Adipocyte (in vitro differentiated cells): Measurements from ENCODE around the gene DNAJC12.
A peak's percentile ranks its signal among the peaks of the same experiment; 100 is the strongest.
"Not testable (repeated sequence)": the region's sequence is repeated elsewhere in the genome, so short reads cannot be mapped to it uniquely, and the experiment has no call there.

Source experiments
- DNase-seq: peaks from one replicate; pipeline ENCODE4 v3.0.0-alpha.2; 2015; ENCODE audit warnings: low read depth
- H3K27me3 ChIP-seq: replicated peaks from 2 replicates; pipeline ENCODE4 v1.7.0; 2013; ENCODE audit warnings: mild to moderate bottlenecking, low read length, moderate library complexity; ENCODE audit not compliant: control insufficient read depth, insufficient read depth
- H3K36me3 ChIP-seq: 2 replicates; pipeline ENCODE4 v1.7.0; 2013; ENCODE audit warnings: low read length, mild to moderate bottlenecking, moderate library complexity; ENCODE audit not compliant: control insufficient read depth, insufficient read depth, severe bottlenecking
- H3K4me1 ChIP-seq: 2 replicates; pipeline ENCODE4 v1.7.0; 2013; ENCODE audit warnings: mild to moderate bottlenecking, low read length, moderate library complexity; ENCODE audit not compliant: control insufficient read depth, insufficient read depth
- H3K4me3 ChIP-seq: 2 replicates; pipeline ENCODE4 v1.7.0; 2013; ENCODE audit warnings: mild to moderate bottlenecking, low read length, moderate library complexity
- H3K9ac ChIP-seq: 2 replicates; pipeline ENCODE4 v1.7.0; 2013; ENCODE audit warnings: mild to moderate bottlenecking, low read length, moderate library complexity
- H3K9me3 ChIP-seq: 2 replicates; pipeline ENCODE4 v1.7.0; 2013; ENCODE audit warnings: mild to moderate bottlenecking, low read length, moderate library complexity; ENCODE audit not compliant: control insufficient read depth

The DNAJC12 gene

GRCh38 chr10:67863094-67863493 lies 25.1 kb upstream of the DNAJC12 start:
- Histone ChIP-seq H3K4me1 (no peaks in the 10 kb centered on the region), H3K36me3 (no peaks in the 10 kb centered on the region), H3K9me3 (no peaks in the 10 kb centered on the region), H3K9ac (no peak overlapping the region), H3K27me3 (no peaks in the 10 kb centered on the region), H3K4me3 (no peak overlapping the region)
- DNase-seq: no peak

- no peaks in the 10 kb centered on the region for H3K4me1 ChIP-seq
- H3K4me3 ChIP-seq: no peak overlapping the region
- H3K9me3 ChIP-seq: no peaks in the 10 kb centered on the region
- H3K36me3 ChIP-seq: no peaks in the 10 kb centered on the region
- no peak overlapping the region for H3K9ac ChIP-seq
- no peak for DNase-seq
- H3K27me3 ChIP-seq: no peaks in the 10 kb centered on the region
Observed at GRCh38 chr10:67861750-67862432, 23.9 kb upstream of the DNAJC12 start.

- no peak overlapping the region for H3K9ac ChIP-seq
- no peaks in the 10 kb centered on the region for H3K36me3 ChIP-seq
- H3K4me1 ChIP-seq: no peaks in the 10 kb centered on the region
- H3K9me3 ChIP-seq: no peaks in the 10 kb centered on the region
- DNase-seq: no peak
- H3K27me3 ChIP-seq: no peaks in the 10 kb centered on the region
- H3K4me3 ChIP-seq: no peak overlapping the region
Observed at GRCh38 chr10:67858971-67859370, 21.0 kb upstream of the DNAJC12 start.

GRCh38 chr10:67853512-67853911 lies 15.5 kb upstream of the DNAJC12 start:
- no peak for DNase-seq
- H3K9ac ChIP-seq: no peak overlapping the region
- H3K9me3 ChIP-seq: no peaks in the 10 kb centered on the region
- no peaks in the 10 kb centered on the region for H3K36me3 ChIP-seq
- H3K4me1 ChIP-seq: no peaks in the 10 kb centered on the region
- no peaks in the 10 kb centered on the region for H3K27me3 ChIP-seq
- H3K4me3 ChIP-seq: no peak overlapping the region

GRCh38 chr10:67852761-67853160 lies 14.8 kb upstream of the DNAJC12 start:
- Histone ChIP-seq H3K27me3 (no peaks in the 10 kb centered on the region), H3K4me1 (no peaks in the 10 kb centered on the region), H3K4me3 (no peak overlapping the region), H3K9me3 (no peaks in the 10 kb centered on the region), H3K9ac (no peak overlapping the region), H3K36me3 (no peaks in the 10 kb centered on the region)
- no peak for DNase-seq

- Histone ChIP-seq H3K4me3 (no peak overlapping the region), H3K9ac (no peak overlapping the region), H3K9me3 (no peaks in the 10 kb centered on the region), H3K36me3 (no peaks in the 10 kb centered on the region), H3K4me1 (no peaks in the 10 kb centered on the region), H3K27me3 (no peaks in the 10 kb centered on the region)
- no peak for DNase-seq
Observed at GRCh38 chr10:67851186-67851585, 13.2 kb upstream of the DNAJC12 start.

GRCh38 chr10:67849331-67850011 lies 11.5 kb upstream of the DNAJC12 start:
- Histone ChIP-seq H3K36me3 (no peaks in the 10 kb centered on the region), H3K4me1 (no peaks in the 10 kb centered on the region), H3K4me3 (peak overlapping the region; percentile 100), H3K9ac (peak overlapping the region; percentile 100), H3K9me3 (no peaks in the 10 kb centered on the region), H3K27me3 (no peaks in the 10 kb centered on the region)
- DNase-seq: peak; percentile 97

GRCh38 chr10:67843284-67843683 lies 5.3 kb upstream of the DNAJC12 start:
- H3K9ac ChIP-seq: no peak overlapping the region
- H3K9me3 ChIP-seq: peaks cover 4% of the 10 kb centered on the region
- no peaks in the 10 kb centered on the region for H3K36me3 ChIP-seq
- no peaks in the 10 kb centered on the region for H3K27me3 ChIP-seq
- no peaks in the 10 kb centered on the region for H3K4me1 ChIP-seq
- no peak overlapping the region for H3K4me3 ChIP-seq
- no peak for DNase-seq

GRCh38 chr10:67841737-67842136 lies 3.7 kb upstream of the DNAJC12 start:
- no peaks in the 10 kb centered on the region for H3K27me3 ChIP-seq
- H3K9me3 ChIP-seq: peaks cover 4% of the 10 kb centered on the region
- DNase-seq: no peak
- no peak overlapping the region for H3K9ac ChIP-seq
- no peak overlapping the region for H3K4me3 ChIP-seq
- no peaks in the 10 kb centered on the region for H3K4me1 ChIP-seq
- no peaks in the 10 kb centered on the region for H3K36me3 ChIP-seq

GRCh38 chr10:67839951-67840350 lies 2.0 kb upstream of the DNAJC12 start:
- Histone ChIP-seq H3K4me1 (no peaks in the 10 kb centered on the region), H3K9me3 (peaks cover 4% of the 10 kb centered on the region), H3K36me3 (no peaks in the 10 kb centered on the region), H3K4me3 (no peak overlapping the region), H3K27me3 (no peaks in the 10 kb centered on the region), H3K9ac (no peak overlapping the region)
- no peak for DNase-seq

GRCh38 chr10:67839511-67839910 lies 1.5 kb upstream of the DNAJC12 start:
- not testable (repeated sequence) for H3K9ac ChIP-seq, H3K36me3 ChIP-seq, DNase-seq, H3K27me3 ChIP-seq, H3K9me3 ChIP-seq, H3K4me3 ChIP-seq, H3K4me1 ChIP-seq

- H3K27me3 ChIP-seq: no peaks in the 10 kb centered on the region
- no peaks in the 10 kb centered on the region for H3K36me3 ChIP-seq
- H3K4me1 ChIP-seq: no peaks in the 10 kb centered on the region
- DNase-seq: no peak
- peaks cover 4% of the 10 kb centered on the region for H3K9me3 ChIP-seq
- no peak overlapping the region for H3K4me3 ChIP-seq
- no peak overlapping the region for H3K9ac ChIP-seq
Observed at GRCh38 chr10:67836972-67837371, 1.0 kb downstream of the DNAJC12 start.
